NCI-H524 (cell line): ENCODE measurements around the gene CNTNAP5.

ENCODE experiments used
- DNase-seq, 2 experiments: peaks; one replicate each; lab custom pipeline; 2025; lab: John Stamatoyannopoulos, UW

Gene CNTNAP5

GRCh38 chr2:124063596-124063995 is 38.5 kb downstream of the CNTNAP5 start:
- no peak for DNase-seq

- no peak for DNase-seq
Observed at GRCh38 chr2:124065636-124066035, 40.5 kb downstream of the CNTNAP5 start.

GRCh38 chr2:124066776-124067175 is 41.7 kb downstream of the CNTNAP5 start:
- no peak for DNase-seq

- DNase-seq = peak; percentile 4 to 35
Observed at GRCh38 chr2:124079045-124079444, 54.0 kb downstream of the CNTNAP5 start.

GRCh38 chr2:124080281-124081153 is 55.4 kb downstream of the CNTNAP5 start:
- no peak for DNase-seq

- no peak for DNase-seq
Observed at GRCh38 chr2:124081154-124081716, 56.1 kb downstream of the CNTNAP5 start.

- DNase-seq = no peak
Observed at GRCh38 chr2:124088616-124089015, 63.5 kb downstream of the CNTNAP5 start.

GRCh38 chr2:124091721-124092120 is 66.6 kb downstream of the CNTNAP5 start:
- no peak for DNase-seq

- no peak for DNase-seq
Observed at GRCh38 chr2:124092651-124093050, 67.6 kb downstream of the CNTNAP5 start.

- DNase-seq = no peak
Observed at GRCh38 chr2:124104914-124105313, 79.8 kb downstream of the CNTNAP5 start.

- DNase-seq = no peak
Observed at GRCh38 chr2:124112206-124112605, 87.1 kb downstream of the CNTNAP5 start.

- no peak for DNase-seq
Observed at GRCh38 chr2:124112966-124113365, 87.9 kb downstream of the CNTNAP5 start.

GRCh38 chr2:124120246-124120645 is 95.2 kb downstream of the CNTNAP5 start:
- DNase-seq = no peak

GRCh38 chr2:124121106-124121505 is 96.0 kb downstream of the CNTNAP5 start:
- no peak for DNase-seq

- no peak for DNase-seq
Observed at GRCh38 chr2:124121760-124122275, 96.7 kb downstream of the CNTNAP5 start.

GRCh38 chr2:124122340-124122739 is 97.3 kb downstream of the CNTNAP5 start:
- DNase-seq = no peak

- DNase-seq = no peak
Observed at GRCh38 chr2:124131276-124131675, 106.2 kb downstream of the CNTNAP5 start.

- no peak for DNase-seq
Observed at GRCh38 chr2:124136110-124136509, 111.0 kb downstream of the CNTNAP5 start.

GRCh38 chr2:124138076-124138475 is 113.0 kb downstream of the CNTNAP5 start:
- no peak for DNase-seq

- no peak for DNase-seq
Observed at GRCh38 chr2:124145982-124146381, 120.9 kb downstream of the CNTNAP5 start.

GRCh38 chr2:124147552-124147951 is 122.5 kb downstream of the CNTNAP5 start:
- DNase-seq = peak in 1 of 2 experiments; percentile 0

GRCh38 chr2:124149571-124149970 is 124.5 kb downstream of the CNTNAP5 start:
- DNase-seq = peak in 1 of 2 experiments; percentile 42

GRCh38 chr2:124151691-124152090 is 126.6 kb downstream of the CNTNAP5 start:
- peak; percentile 75 to 85 for DNase-seq
